Measurements from ENCODE around the gene GPD2.

- TF ChIP-seq CTCF (IDR thresholded peaks at IDR 0.05) (no peak), POLR2A (IDR thresholded peaks at IDR 0.05) (no peak)
Measured at GRCh38 chr2:156445296-156446220, 9.4 kb downstream of the GPD2 start.
